GM06990 (cell line): Measurements from ENCODE around the gene TRERF1.
A peak's percentile ranks its signal among the peaks of the same experiment; 100 is the strongest.

Experiments used
- DNase-seq: peaks from one replicate; pipeline ENCODE4 v3.0.0-alpha.2; 2011; ENCODE audit not compliant: insufficient read length; ENCODE audit errors: extremely low read depth
- H3K27me3 ChIP-seq: replicated peaks from 2 replicates; pipeline ENCODE4 v1.6.0; 2011; ENCODE audit warnings: low read length; ENCODE audit not compliant: control insufficient read depth, insufficient read depth
- H3K36me3 ChIP-seq: 2 replicates; pipeline ENCODE4 v1.5.1; 2011; ENCODE audit warnings: low read length; ENCODE audit not compliant: control insufficient read depth, insufficient read depth
- H3K4me3 ChIP-seq: replicated peaks from 2 replicates; pipeline ENCODE4 v1.5.1; 2011; ENCODE audit warnings: low read depth, mild to moderate bottlenecking, control low read depth, low read length
- CTCF ChIP-seq: IDR thresholded peaks from 2 replicates; pipeline ENCODE4 v1.5.1; 2011; ENCODE audit warnings: low read length, control low read depth, mild to moderate bottlenecking, inconsistent platforms; ENCODE audit not compliant: insufficient read depth, poor library complexity, severe bottlenecking

TRERF1 gene

DNA sequence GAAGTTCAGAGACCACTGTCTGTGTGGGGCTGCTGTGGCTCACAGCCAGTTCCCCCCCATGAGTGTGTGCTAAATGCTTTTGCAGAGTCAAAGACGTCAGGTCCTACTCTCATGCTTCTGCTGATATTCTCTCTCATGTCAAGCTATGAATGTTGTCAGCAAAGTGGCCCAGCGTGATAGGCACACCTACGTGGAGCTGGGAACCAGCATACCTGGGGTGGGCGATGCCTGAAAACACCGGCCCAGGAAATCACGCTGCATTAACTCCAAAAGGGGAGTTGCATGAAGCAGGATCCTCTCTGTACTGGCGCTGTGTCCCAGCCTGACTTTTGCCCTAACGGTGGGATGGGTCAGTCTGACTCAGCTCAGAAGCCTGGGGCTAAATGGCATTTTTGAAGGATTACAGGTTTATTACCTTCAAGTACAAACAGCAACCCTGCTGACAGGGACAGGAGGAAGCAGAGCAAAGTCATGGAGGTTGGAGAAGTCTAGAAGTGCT lies 225.0 kb downstream of the TRERF1 start:
- no peaks in the 10 kb centered on the region; the same call in 1 of the 2 replicates for H3K36me3 ChIP-seq
- no peak for DNase-seq
- no peak overlapping the region for H3K4me3 ChIP-seq
- no peak for TF ChIP-seq CTCF
- no peaks in the 10 kb centered on the region for H3K27me3 ChIP-seq

- Histone ChIP-seq H3K36me3 (no peaks in the 10 kb centered on the region; the same call in 1 of the 2 replicates), H3K27me3 (no peaks in the 10 kb centered on the region), H3K4me3 (no peak overlapping the region)
- DNase-seq, result no peak
- no peak for TF ChIP-seq CTCF
Measured at GRCh38 chr6:42226161-42226611, 225.5 kb downstream of the TRERF1 start.

DNA sequence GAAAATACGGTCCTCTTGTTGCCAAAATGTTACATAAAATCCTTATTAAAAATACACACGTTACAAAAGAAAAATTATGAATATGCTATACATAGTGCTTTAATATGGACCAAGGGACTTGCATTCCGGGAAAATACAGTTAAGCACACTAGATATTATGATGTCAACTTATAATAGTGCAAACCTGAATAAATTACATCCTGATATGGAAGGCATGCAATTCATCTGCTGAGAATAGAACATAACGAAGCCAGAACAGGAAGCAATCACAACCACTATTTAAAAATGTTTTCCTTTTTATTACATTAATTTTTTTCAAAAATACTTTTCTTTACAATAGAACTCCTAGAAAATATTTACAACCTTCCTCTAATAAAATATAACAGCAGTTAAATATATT lies 226.3 kb downstream of the TRERF1 start:
- H3K4me3 ChIP-seq, result no peak overlapping the region
- no peak for TF ChIP-seq CTCF
- no peak for DNase-seq
- no peaks in the 10 kb centered on the region for H3K27me3 ChIP-seq
- H3K36me3 ChIP-seq, result no peaks in the 10 kb centered on the region

DNA sequence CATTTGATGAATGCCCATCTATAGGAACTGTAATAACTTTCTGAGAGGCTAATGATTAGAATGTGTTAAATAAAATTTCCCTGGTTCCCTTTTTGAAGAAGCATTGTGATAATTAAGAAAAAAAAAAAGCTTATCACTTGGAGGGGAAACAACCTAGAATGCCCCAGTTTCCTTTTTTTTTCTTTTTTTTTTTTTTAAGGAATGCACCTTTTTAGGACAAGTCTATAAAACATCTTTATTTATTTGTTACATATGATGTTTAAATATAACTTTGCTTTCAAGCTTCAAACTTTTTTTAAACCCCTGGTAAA lies 226.7 kb downstream of the TRERF1 start:
- no peak for TF ChIP-seq CTCF
- H3K36me3 ChIP-seq, result no peaks in the 10 kb centered on the region
- no peak for DNase-seq
- H3K4me3 ChIP-seq, result no peak overlapping the region
- H3K27me3 ChIP-seq, result no peaks in the 10 kb centered on the region

DNA sequence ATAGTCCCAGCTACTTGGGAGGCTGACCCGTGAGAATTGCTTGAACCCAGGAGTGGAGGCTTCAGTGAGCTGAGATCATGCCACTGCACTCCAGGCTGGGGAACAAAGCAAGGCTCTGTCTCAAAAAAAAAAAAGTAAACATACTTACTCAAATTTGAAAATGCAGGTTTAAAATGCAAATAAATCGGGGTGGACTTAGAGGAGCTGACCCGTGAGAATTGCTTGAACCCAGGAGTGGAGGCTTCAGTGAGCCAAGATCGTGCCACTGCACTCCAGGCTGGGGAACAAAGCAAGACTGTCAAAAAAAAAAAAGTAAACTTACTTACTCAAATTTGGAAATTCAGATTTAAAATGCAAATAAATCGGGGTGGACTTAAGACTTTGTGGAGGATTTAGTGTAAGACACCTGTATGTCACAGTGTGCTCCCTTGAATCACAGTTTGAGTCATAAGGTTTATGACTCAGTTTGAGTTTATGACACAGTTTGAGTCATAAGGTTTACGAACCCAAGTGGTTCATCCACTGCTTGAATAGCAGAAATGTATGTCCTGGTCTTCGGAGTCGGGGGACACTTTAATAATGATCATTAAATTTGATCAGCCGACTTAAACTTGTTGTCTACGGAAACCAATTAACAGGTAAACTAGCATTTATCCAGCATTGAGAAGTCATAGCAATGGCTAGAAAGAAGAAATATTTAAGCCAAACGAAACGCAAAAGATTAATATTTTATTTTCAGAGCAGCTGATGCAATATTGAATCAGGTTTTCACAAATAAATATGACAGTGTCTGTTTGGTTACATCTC lies 227.3 kb downstream of the TRERF1 start:
- Histone ChIP-seq H3K36me3 (no peaks in the 10 kb centered on the region), H3K4me3 (no peak overlapping the region; the same call in 1 of the 2 replicates), H3K27me3 (no peaks in the 10 kb centered on the region)
- no peak for TF ChIP-seq CTCF
- DNase-seq, result peak; percentile 78
